Thyroid gland (tissue), 4 donors: ENCODE measurements around the gene FOXN1.
"Not testable (repeated sequence)": the region's sequence is repeated elsewhere in the genome, so short reads cannot be mapped to it uniquely, and the experiment has no call there.

Experiments used
- CTCF ChIP-seq, 6 experiments: fragments of 200-600 bp in 3 of 6; fragments of 450-650 bp in 3 of 6; sonication (generic) in 3 of 6; IDR thresholded peaks; one replicate each; pipeline ENCODE4 v1.5.1; 2016 to 2019; ENCODE audit warnings: antibody characterized with exemption in 6 of 6, mild to moderate bottlenecking in 2 of 6, inconsistent platforms in 1 of 6, moderate library complexity in 1 of 6
- POLR2A ChIP-seq, 2 donors: fragments of 450-650 bp; IDR thresholded peaks; one replicate each; pipeline ENCODE4 v1.6.1; 2017; ENCODE audit warnings: antibody characterized with exemption in 2 of 2, mild to moderate bottlenecking in 2 of 2, moderate library complexity in 1 of 2

GRCh38 chr17:28468033-28468735 is 38.0 kb upstream of the FOXN1 start:
- TF ChIP-seq CTCF, POLR2A (IDR thresholded peaks at IDR 0.05): not testable (repeated sequence)
